ENCODE results near the gene ABCA13.

GRCh38 chr7:48158404-48158803 lies 12.9 kb upstream of the ABCA13 start:
- TF ChIP-seq, protein P1, sequence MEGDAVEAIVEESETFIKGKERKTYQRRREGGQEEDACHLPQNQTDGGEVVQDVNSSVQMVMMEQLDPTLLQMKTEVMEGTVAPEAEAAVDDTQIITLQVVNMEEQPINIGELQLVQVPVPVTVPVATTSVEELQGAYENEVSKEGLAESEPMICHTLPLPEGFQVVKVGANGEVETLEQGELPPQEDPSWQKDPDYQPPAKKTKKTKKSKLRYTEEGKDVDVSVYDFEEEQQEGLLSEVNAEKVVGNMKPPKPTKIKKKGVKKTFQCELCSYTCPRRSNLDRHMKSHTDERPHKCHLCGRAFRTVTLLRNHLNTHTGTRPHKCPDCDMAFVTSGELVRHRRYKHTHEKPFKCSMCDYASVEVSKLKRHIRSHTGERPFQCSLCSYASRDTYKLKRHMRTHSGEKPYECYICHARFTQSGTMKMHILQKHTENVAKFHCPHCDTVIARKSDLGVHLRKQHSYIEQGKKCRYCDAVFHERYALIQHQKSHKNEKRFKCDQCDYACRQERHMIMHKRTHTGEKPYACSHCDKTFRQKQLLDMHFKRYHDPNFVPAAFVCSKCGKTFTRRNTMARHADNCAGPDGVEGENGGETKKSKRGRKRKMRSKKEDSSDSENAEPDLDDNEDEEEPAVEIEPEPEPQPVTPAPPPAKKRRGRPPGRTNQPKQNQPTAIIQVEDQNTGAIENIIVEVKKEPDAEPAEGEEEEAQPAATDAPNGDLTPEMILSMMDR (IDR thresholded peaks at IDR 0.05), result no peak
- TF ChIP-seq EP300 (IDR thresholded peaks at IDR 0.05), result no peak

All from esophagus muscularis mucosa (tissue), 3 donors.